Gastrocnemius medialis (tissue), 4 donors: ENCODE data around the gene GSTT2.
"Not testable (repeated sequence)": the region's sequence is repeated elsewhere in the genome, so short reads cannot be mapped to it uniquely, and the experiment has no call there.

ENCODE experiments used
- POLR2A ChIP-seq, 2 donors: fragments of 450-650 bp; IDR thresholded peaks; one replicate each; pipeline ENCODE4 v1.6.1; 2017; ENCODE audit warnings: antibody characterized with exemption in 2 of 2, mild to moderate bottlenecking in 2 of 2, moderate library complexity in 2 of 2
- TF ChIP-seq, protein P1 (sequence below), 5 experiments: fragments of 450-650 bp in 3 of 5; fragments of 200-600 bp in 2 of 5; sonication (generic) in 2 of 5; IDR thresholded peaks in 4 of 5; conservative IDR thresholded peaks in 1 of 5; 1 replicate in 4 of 5; 2 replicates in 1 of 5; pipeline ENCODE4 v1.5.1; 2016 to 2019; ENCODE audit warnings: antibody characterized with exemption in 5 of 5, mild to moderate bottlenecking in 3 of 5, moderate library complexity in 3 of 5

DNA sequence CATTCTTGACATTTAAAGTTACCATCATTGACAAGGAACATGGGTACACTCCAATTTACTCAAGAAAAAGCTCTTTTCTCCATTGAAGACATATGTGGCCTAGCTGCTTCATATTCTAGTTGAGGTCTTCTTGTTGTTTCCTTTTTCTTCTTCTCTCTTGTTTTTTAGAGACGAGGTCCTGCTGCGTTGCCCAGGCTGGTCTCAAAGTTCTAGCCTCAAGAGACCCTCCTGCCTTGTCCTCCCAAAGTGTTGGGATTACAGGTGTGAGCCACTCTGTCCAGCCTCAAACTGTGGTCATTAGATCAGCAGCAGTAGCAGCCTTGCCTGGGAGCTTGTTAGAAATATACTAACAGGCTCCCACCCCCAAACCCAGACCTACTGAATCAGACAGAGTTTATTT, 13.1 kb downstream of the GSTT2 start:
- TF ChIP-seq, protein P1, sequence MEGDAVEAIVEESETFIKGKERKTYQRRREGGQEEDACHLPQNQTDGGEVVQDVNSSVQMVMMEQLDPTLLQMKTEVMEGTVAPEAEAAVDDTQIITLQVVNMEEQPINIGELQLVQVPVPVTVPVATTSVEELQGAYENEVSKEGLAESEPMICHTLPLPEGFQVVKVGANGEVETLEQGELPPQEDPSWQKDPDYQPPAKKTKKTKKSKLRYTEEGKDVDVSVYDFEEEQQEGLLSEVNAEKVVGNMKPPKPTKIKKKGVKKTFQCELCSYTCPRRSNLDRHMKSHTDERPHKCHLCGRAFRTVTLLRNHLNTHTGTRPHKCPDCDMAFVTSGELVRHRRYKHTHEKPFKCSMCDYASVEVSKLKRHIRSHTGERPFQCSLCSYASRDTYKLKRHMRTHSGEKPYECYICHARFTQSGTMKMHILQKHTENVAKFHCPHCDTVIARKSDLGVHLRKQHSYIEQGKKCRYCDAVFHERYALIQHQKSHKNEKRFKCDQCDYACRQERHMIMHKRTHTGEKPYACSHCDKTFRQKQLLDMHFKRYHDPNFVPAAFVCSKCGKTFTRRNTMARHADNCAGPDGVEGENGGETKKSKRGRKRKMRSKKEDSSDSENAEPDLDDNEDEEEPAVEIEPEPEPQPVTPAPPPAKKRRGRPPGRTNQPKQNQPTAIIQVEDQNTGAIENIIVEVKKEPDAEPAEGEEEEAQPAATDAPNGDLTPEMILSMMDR (IDR thresholded peaks at IDR 0.05 in 4 of 5, conservative IDR thresholded peaks at IDR 0.05 in 1 of 5): not testable (repeated sequence)
- TF ChIP-seq POLR2A (IDR thresholded peaks at IDR 0.05): not testable (repeated sequence)
